DOHH2 (cell line): ENCODE results near the gene SIMC1.

Source experiments
- CTCF ChIP-seq: fragments of 200-600 bp; sonication (generic); IDR thresholded peaks from one replicate; pipeline ENCODE4 v1.5.1; 2014; ENCODE audit warnings: antibody characterized with exemption, mild to moderate bottlenecking, low read depth, low read length; ENCODE audit not compliant: poor library complexity, severe bottlenecking
- EZH2phosphoT487 ChIP-seq: fragments of 200-600 bp; sonication (generic); IDR thresholded peaks from 2 replicates; pipeline ENCODE4 v1.6.1; 2017; ENCODE audit warnings: borderline replicate concordance, mild to moderate bottlenecking, antibody characterized with exemption, low read length, moderate library complexity, mixed read lengths

GRCh38 chr5:176319827-176320554 is 81.8 kb downstream of the SIMC1 start:
- TF ChIP-seq CTCF = peak; percentile 20
- TF ChIP-seq EZH2phosphoT487 = no peak
